ENCODE results near the gene CNTNAP2. TPM values are rescaled to one million over a fixed set of nuclear protein-coding genes. Genes with fewer than 3 reads are reported as not detected.

CNTNAP2 gene
- total and polyA plus RNA-seq, 2 of the 13 experiments (the other 11 are each of a cell fraction or from before 2014, with no cell fraction given): 0.40 to 0.42 TPM

DNA sequence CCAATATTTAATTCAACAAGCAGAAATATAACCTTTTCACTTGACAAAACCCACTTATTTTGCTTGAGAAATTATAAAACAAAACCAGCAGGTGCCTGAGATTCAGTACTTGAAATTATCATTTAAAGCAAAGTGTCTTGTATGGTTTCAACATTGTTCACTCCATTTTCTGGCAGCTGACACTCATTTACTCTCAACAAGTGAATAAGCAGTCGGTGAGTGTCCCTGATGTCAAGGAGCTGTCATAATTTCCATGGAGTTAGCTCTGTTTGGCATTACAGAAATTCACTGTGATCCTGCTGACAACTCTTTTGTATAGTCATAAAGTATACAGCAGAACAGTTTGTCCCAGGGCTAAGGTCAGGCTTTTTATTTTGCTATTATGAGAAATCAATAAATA, 490.0 kb downstream of the CNTNAP2 start (continued):
- TF ChIP-seq, protein P1, sequence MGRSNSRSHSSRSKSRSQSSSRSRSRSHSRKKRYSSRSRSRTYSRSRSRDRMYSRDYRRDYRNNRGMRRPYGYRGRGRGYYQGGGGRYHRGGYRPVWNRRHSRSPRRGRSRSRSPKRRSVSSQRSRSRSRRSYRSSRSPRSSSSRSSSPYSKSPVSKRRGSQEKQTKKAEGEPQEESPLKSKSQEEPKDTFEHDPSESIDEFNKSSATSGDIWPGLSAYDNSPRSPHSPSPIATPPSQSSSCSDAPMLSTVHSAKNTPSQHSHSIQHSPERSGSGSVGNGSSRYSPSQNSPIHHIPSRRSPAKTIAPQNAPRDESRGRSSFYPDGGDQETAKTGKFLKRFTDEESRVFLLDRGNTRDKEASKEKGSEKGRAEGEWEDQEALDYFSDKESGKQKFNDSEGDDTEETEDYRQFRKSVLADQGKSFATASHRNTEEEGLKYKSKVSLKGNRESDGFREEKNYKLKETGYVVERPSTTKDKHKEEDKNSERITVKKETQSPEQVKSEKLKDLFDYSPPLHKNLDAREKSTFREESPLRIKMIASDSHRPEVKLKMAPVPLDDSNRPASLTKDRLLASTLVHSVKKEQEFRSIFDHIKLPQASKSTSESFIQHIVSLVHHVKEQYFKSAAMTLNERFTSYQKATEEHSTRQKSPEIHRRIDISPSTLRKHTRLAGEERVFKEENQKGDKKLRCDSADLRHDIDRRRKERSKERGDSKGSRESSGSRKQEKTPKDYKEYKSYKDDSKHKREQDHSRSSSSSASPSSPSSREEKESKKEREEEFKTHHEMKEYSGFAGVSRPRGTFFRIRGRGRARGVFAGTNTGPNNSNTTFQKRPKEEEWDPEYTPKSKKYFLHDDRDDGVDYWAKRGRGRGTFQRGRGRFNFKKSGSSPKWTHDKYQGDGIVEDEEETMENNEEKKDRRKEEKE (IDR thresholded peaks at IDR 0.05): no peak
- no peak for TF ChIP-seq ZC3H4 (CRISPR knock-in tag; IDR thresholded peaks at IDR 0.05; ENCODE audit: borderline replicate concordance)
- TF ChIP-seq, protein P2, sequence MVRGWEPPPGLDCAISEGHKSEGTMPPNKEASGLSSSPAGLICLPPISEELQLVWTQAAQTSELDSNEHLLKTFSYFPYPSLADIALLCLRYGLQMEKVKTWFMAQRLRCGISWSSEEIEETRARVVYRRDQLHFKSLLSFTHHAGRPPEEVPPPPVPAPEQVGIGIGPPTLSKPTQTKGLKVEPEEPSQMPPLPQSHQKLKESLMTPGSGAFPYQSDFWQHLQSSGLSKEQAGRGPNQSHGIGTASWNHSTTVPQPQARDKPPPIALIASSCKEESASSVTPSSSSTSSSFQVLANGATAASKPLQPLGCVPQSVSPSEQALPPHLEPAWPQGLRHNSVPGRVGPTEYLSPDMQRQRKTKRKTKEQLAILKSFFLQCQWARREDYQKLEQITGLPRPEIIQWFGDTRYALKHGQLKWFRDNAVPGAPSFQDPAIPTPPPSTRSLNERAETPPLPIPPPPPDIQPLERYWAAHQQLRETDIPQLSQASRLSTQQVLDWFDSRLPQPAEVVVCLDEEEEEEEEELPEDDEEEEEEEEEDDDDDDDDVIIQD (CRISPR knock-in tag; IDR thresholded peaks at IDR 0.05; ENCODE audit: low read depth): no peak
- TF ChIP-seq, protein P3, sequence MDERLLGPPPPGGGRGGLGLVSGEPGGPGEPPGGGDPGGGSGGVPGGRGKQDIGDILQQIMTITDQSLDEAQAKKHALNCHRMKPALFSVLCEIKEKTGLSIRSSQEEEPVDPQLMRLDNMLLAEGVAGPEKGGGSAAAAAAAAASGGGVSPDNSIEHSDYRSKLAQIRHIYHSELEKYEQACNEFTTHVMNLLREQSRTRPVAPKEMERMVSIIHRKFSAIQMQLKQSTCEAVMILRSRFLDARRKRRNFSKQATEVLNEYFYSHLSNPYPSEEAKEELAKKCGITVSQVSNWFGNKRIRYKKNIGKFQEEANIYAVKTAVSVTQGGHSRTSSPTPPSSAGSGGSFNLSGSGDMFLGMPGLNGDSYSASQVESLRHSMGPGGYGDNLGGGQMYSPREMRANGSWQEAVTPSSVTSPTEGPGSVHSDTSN (CRISPR knock-in tag; IDR thresholded peaks at IDR 0.05): no peak
- no peak for TF ChIP-seq ZNF788 (CRISPR knock-in tag; IDR thresholded peaks at IDR 0.05; ENCODE audit: borderline replicate concordance)
- TF ChIP-seq ZNF75D (CRISPR knock-in tag; IDR thresholded peaks at IDR 0.05; ENCODE audit: borderline replicate concordance): no peak
- TF ChIP-seq PTBP1 (IDR thresholded peaks at IDR 0.05; ENCODE audit: low read depth, low read length, poor library complexity, severe bottlenecking): no peak

DNA sequence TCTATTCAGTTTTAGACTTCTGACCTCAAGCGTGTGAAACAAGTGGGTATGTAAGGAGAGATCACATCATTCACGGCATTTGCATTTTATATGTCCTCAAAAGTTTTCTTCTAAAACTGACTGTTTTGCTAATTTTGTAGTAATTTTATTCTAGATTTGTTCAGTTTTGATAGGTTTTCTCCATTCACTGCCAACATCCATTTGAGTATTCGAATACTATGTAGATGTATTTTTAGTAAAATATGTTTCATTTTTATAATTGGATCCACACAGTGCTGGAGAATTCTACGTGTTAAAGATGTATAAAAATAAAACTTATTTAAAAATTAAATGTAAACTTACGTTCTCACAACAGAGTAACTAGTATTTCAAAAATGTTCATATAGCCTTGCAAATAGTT, 503.0 kb downstream of the CNTNAP2 start:
- FAIRE-seq (no peak), DNase-seq (ENCODE audit: low spot score) (no peak), ATAC-seq (no peak)
- no peaks in the 10 kb centered on the region for H3K4me1 ChIP-seq (ENCODE audit: insufficient read depth, low read length)
- H3K36me3 ChIP-seq (replicated peaks in 1 of 2; ENCODE audit: control insufficient read depth in 1 of 2, insufficient read depth in 2 of 2, low read length in 2 of 2): no peaks in the 10 kb centered on the region
- ChIA-PET POLR2A (no interaction called here), CTCF (ENCODE audit: low intra/inter-chr PET ratio, low total read pairs) (no interaction called here)
- intact Hi-C loops (cut with micrococcal nuclease; ENCODE audit: unreplicated experiment) (no loop called here), in situ Hi-C loops (cut with HindIII; ENCODE audit: extremely low pct_ligation_motif_present, low pct_unique_long_range_greater_than_20kb) (no loop called here)
- H3K4me3 ChIP-seq (replicated peaks in 1 of 3; ENCODE audit: insufficient read depth in 1 of 3, low read depth in 2 of 3, low read length in 3 of 3): no peak overlapping the region
- no peak overlapping the region for H3K4me2 ChIP-seq (ENCODE audit: low read depth, low read length)
- H3K27me3 ChIP-seq (ENCODE audit: control insufficient read depth in 1 of 2, insufficient read depth in 2 of 2, low read length in 2 of 2): no peaks in the 10 kb centered on the region
- no peaks in the 10 kb centered on the region for H4K20me1 ChIP-seq (ENCODE audit: insufficient read depth, low read length)
- H2AFZ ChIP-seq (ENCODE audit: low read length): no peak overlapping the region
- H3K27ac ChIP-seq (ENCODE audit: extremely low read length, insufficient read depth, low read length): no peak overlapping the region
- 21% methylated on average over 5 of the region's 5 CpGs for WGBS (ENCODE audit: low lambda C conversion rate)
- no peaks in the 10 kb centered on the region for H3K79me2 ChIP-seq (ENCODE audit: insufficient read depth, low read length)
- BruUV-seq (replicated peaks): no TSS peak
- H3K9ac ChIP-seq (ENCODE audit: insufficient read depth, low read depth, low read length): no peak overlapping the region
- peaks cover 78% of the 10 kb centered on the region for H3K9me3 ChIP-seq (ENCODE audit: low read length)
- TF ChIP-seq, protein P4, sequence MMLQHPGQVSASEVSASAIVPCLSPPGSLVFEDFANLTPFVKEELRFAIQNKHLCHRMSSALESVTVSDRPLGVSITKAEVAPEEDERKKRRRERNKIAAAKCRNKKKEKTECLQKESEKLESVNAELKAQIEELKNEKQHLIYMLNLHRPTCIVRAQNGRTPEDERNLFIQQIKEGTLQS (CRISPR knock-in tag; IDR thresholded peaks at IDR 0.05): no peak
- no peak for TF ChIP-seq ZC3H13 (CRISPR knock-in tag; IDR thresholded peaks at IDR 0.05)
- no peak for TF ChIP-seq ZMAT3 (CRISPR knock-in tag; conservative IDR thresholded peaks at IDR 0.05)
- TF ChIP-seq HMG20A (CRISPR knock-in tag; IDR thresholded peaks at IDR 0.05; ENCODE audit: borderline replicate concordance): no peak
- TF ChIP-seq, protein P5, sequence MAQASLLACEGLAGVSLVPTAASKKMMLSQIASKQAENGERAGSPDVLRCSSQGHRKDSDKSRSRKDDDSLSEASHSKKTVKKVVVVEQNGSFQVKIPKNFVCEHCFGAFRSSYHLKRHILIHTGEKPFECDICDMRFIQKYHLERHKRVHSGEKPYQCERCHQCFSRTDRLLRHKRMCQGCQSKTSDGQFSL (CRISPR knock-in tag; IDR thresholded peaks at IDR 0.05): no peak
- TF ChIP-seq HOXA5 (CRISPR knock-in tag; IDR thresholded peaks at IDR 0.05): no peak
- TF ChIP-seq RAD51 (IDR thresholded peaks at IDR 0.05; ENCODE audit: borderline replicate concordance): no peak
- TF ChIP-seq ZNF138 (CRISPR knock-in tag; IDR thresholded peaks at IDR 0.05; ENCODE audit: low read depth): no peak
